DMS153 (cell line): ENCODE measurements around the gene NEDD4L.
"Not testable (repeated sequence)": the region's sequence is repeated elsewhere in the genome, so short reads cannot be mapped to it uniquely, and the experiment has no call there.

Experiments used
- DNase-seq: peaks from one replicate; lab custom pipeline; 2025; lab: John Stamatoyannopoulos, UW

Gene NEDD4L

DNA sequence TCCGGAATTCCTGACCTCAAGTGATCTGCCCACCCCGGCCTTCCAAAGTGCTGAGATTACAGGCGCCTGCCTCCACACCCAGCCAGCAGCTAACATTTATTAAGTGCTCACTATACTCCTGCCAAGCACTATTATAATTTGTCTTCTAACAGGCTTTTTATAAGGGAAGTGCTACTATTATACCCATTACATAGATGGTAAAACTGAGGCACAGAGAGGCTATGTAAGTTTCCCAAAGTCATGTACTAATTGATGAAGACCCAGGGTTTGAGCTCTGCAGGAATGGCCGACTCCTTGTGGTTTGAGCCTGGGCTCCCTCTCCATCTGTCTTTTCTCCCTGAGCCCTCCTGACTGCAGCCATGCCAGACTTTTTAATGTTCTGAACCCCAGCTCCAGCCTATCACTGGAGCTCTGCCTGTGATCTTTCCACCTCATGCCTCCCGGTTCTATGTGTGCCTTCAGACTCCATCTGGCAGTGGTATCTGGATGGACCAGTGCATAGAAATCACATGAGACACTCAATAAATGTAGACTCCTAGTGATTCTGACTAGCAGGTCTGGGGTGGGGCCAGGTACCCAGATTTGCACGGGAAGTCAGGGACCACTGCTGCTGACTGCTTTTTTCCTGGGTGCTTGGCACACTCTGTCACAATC, 197.1 kb downstream of the NEDD4L start:
- DNase-seq, result no peak

DNA sequence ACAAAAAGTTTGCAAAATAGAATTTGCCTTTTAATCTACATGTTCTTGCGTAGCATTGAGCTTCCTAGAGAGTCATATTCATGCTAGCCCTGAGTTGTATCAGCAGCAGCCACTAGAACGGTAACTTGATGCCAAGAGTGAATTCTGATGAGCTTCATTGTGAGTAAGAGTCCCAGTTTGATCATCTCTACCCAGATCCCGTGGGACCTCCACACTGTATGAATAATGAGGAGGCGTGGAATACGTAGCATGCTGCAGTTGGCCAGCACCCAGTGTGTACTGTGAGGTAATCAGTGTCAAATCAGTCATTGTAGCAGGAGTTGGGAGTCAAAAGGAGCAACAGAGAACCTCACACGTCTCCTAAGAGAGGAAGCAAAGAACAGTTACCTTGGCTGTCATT, 197.9 kb downstream of the NEDD4L start:
- DNase-seq, result peak; percentile 88

DNA sequence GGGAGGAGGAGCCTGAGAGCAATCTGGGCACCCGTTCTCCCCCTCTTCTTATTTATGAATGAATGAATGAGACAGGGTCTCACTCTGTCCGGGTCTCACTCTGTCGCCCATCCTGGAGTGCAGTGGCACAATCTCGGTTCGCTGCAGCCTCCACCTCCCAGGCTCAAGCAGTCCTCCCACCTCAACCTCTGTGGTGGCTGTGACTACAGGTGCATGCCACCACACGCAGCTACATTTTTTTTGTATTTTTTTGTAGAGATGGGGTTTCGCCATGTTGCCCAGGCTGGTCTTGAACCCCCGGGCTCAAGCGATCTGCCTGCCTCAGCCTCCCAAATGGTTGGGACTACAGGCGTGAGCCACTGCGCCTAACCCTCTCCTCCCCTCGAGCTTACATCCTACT, 198.4 kb downstream of the NEDD4L start:
- no peak for DNase-seq

DNA sequence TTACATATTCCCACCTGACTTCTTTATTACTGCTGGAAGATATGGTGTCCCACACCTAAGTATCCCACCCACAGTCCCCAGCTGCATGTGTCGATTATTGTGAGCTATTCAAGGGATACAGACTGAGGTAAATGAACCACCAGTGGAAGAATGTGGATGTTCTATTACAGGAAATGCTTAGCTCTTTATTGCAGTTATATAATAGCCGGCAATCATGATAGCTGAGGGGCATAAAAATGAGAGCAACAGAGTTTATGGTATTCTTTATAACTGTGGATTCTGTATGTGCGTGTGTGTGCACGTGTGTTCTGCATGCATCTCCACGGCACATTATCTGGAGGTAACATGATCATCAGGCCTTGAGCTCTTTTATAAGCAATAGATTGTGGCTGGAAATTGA, 198.9 kb downstream of the NEDD4L start:
- DNase-seq, result no peak

DNA sequence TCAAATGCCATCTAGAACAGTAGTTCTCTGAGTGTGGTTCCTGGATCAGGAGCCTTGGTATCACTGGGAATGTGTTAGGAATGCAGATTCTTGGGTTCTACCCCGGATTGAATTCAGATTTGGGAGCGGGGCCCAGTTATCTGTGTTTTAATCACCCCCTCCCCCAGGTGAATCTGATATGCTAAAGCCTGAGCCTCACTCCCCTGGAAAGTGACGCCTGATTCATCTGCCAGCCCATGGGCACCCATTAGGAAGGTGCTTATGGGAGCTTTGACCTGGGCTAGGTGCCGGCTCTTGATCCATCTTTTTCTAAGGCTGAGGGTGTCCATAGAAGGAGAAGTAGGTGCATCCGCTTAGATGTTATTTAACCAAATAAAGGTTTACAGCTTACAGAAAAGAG, 199.4 kb downstream of the NEDD4L start:
- DNase-seq, result no peak

DNA sequence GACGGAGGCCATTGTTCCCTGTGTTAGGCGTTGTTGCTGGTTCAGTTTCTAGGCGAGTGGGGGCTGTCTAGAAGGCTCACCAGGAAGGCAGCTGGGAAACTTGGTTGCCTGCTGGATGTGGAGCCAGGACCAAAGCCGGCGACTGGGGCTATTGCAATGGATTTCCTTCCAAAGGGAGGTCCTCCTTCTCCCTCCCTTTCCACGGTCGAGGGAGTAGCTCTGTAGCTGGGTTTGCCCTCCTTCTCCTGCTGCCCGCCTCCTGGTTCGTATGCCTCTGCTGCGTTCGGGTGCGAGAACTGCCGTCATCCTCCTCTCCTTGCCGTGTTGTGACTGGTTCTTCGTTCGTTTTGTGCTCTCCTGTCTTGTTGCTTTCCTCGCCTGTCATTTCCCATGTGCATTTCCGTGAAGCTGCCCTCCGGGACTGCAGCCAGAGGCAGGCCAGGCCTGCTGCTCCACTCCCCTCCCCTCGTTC, 203.4 kb downstream of the NEDD4L start:
- peak; percentile 50 for DNase-seq

DNA sequence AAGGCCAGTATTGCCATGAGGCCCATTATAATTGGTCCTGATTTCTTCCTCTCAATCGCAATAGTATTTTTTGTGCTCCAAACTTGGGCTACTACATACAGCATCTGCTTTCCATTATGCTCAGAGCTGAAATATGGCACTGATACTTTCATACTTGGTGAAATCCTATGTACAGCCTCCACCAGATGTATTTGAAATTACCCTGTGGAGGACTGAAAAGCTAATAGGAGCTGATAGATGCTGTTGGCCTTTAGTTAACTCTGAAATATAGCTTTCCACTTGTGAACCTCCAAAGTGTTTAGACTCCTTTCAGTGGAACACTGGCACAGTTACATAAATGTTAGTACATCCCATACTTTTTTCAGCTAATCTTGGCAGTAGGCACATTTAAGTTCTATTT, 205.7 kb downstream of the NEDD4L start:
- no peak for DNase-seq

DNA sequence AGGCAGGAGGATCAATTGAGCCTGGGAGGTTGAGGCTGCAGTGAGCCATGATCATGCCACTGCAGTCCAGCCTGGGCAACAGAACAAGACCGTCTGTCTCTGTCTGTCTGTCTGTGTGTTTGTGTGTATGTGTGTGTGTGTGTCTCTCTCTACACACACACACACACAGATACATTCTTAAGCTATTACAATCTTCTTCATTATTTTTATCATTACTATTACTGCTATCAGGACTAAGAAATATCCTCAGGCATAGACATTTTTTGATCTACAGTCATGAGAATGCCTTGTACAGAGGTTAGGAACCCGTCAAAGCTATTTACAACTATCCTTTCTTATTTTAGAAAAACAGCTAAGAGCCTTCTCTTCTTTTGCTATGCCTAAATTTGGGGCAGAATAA, 207.4 kb downstream of the NEDD4L start:
- DNase-seq, result no peak

DNA sequence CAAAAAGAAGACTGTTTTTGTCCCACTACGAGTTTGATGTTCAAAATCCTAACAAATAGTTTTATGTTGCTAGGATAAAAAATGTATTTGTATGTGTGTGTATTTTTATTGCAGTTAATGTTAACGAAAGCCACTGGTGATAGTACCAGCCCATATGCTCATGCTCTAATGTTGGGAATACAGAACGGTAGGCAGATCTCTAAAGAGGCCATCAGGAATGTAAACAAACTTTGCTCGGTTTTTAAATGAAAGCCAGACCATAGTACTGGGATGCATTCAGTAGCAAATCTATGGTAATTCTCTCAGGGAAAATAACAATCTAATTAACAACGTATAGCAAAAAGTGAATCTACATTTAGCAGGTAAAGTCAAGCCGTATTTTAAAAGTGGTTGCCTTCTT, 208.1 kb downstream of the NEDD4L start:
- no peak for DNase-seq

DNA sequence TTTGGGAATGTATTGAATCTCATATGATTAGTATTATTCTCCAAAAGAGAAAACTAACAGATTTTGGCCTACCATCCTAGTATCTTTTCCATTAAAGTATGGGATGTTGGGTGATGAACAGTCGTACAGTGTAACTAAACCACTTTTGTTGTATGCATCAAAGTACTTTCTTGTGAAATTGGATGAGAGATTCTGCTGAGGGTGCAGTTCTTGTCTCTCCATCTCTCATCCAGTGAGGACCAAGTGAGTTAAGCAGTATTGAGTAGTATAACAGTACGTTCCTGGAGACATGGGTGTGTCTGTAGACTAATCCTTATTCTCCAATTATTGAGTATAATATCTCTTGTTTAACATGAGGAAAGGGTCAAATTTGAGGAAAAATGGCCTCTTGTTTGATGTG, 209.3 kb downstream of the NEDD4L start:
- DNase-seq, result no peak

DNA sequence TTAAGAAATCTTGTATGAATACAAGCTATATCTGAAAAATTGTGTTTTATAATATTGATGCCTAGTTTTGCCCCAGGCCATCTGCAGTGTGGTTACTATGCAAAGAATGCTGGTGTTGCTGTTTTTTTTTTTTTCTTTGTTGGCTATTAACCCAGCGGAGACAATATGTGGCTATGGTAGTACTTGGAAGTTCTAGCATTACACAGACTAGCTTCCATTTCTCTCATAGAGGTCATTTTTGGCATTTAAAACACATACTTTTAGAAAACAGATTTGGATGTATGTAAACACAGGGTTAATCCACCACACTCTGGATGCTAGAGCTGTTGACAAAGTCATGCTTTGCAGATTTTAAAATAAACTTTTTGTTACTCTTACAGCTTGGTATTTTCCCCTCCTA, 209.8 kb downstream of the NEDD4L start:
- no peak for DNase-seq

DNA sequence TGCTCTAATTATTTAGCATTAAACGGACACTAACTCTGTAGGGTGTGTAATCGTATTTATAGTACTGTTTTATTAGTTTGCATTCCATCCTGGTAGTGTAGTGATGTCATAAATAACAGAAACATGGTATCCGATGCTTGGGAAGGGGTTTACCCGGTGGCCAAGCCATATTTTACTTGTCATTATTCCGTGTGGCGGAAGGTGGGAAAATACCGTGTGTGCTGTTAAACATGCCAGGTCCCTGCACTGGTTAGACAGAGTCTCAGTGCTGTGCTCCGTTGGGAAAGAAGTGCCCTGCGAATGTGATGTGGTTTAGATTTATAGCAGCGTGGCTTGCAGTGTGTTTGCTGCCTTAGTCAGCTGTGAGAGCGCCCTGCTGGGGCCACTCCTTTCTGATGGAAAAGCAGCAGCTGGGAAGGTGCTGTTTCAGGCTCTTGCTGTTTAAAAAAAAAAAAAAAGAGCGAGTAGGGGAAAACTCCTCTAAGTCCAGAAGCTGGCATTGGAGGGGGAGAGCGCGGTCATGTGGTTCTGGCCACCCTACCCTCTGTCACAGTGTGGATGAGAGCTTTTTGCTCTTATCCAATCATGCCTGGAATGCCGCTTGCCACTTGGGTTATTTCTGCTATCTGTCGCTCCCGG, 211.0 kb downstream of the NEDD4L start:
- no peak for DNase-seq

DNA sequence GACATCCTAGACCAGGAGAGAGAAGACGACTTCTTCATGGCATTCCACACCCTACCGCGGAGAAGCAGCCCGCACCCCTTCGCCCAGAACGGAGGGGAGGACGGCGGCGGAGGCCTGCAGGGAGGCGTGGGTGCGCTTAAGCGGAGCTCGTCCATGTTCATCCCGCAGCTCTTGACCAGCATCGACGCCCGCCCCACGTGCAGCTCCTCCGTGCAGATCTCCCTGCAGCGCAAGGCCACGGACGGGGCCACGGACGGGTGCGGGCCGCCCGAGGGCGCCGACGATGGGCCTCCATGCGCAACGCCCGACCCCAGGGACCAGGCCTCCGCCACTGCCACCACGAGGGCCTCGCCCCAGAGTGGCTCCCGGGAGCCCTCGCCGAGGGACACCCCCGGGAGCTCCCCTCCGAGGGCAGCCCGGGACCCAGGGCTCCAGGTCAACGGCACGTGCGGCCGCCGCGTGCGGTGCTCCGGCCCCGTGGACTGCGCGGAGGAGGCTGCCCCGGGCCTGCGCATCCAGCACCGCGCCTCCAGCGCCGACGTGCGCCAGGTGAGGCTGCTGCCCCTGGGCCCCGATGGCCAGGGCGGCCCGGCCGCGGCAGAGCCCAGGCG, 211.8 kb downstream of the NEDD4L start:
- DNase-seq, result no peak

DNA sequence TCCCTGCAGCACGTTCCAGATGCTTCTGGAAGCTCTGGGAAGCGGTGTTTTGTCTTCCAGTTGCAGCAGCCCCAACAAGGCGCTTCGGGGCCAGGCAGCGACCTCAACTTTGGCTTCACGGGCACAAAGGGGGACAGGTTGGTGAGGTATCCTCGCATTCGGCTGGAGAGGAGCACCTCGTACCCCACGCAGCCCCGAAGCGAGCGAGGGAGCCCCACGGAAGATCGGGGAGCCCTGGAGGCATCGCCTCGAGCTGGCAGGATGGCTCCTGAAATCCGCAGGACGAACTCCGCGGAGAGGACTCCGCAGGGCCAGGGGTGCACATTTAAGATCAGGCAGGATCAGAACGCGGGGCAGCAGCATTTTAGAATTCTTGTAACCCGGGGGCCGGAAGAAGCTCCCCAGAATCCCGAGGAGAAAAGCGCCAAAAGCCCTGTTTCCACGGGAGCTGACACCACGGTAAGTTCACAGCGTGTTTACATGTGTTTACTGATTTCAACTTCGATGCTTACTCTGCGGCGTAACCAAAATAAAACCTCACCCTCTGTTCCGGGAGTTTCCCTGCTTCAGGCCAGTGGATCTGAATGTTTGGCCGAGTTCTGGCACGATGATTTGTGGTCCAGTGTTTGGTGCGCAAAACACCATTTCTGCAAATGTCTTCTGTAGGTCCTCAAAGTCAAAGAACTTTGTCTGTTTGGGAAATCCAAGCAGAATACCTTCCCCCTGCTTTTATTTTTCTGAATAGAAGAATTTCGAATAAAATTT, 212.5 kb downstream of the NEDD4L start:
- DNase-seq, result no peak

DNA sequence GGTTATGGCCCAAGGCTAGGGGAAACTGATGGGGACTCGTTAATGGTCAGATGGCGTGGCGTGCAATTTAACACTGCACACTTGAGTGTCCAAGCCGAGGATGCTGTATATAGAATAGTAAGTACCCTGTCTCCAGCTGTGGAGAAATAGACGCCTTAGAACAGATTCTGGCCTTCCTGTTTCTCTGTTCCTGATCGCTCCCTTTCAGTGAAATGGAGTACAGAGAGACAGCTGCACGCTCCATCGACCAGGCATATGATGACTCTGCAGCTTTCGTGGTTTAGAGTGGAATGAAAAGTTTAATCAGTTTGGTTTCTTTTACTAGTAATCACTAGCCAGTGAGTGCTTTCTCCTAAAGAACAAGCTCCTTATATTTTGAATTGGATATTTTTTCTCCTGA, 213.4 kb downstream of the NEDD4L start:
- DNase-seq, result no peak

DNA sequence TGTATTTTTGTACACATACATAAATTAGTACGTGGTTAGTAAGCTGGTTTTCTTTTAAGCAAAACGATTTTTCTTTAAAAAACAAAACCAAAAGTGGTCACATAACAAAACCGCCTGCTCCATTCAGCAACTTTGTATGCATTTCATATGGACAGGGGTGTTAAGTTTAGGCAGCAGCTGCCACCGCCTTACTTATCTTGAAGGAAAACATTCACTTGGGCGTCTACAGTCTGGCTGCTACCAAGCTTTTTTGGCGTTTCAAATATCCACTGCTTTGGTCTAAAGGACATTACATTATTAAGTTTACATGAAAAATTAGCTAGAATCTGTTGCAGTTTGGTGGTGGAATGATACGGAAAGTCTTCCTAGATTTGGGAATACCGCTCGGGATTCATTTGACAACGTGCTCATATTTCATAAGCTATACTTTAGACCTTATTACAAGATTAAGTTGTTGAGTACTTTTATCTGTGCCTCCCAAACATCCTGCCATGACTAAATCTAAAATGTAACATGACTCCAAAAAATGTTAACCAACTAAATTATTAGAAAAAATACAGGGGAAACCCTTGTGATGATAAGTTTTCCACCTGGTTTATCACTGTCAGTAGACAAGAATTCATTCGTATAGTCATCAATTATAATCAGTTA, 214.8 kb downstream of the NEDD4L start:
- no peak for DNase-seq

DNA sequence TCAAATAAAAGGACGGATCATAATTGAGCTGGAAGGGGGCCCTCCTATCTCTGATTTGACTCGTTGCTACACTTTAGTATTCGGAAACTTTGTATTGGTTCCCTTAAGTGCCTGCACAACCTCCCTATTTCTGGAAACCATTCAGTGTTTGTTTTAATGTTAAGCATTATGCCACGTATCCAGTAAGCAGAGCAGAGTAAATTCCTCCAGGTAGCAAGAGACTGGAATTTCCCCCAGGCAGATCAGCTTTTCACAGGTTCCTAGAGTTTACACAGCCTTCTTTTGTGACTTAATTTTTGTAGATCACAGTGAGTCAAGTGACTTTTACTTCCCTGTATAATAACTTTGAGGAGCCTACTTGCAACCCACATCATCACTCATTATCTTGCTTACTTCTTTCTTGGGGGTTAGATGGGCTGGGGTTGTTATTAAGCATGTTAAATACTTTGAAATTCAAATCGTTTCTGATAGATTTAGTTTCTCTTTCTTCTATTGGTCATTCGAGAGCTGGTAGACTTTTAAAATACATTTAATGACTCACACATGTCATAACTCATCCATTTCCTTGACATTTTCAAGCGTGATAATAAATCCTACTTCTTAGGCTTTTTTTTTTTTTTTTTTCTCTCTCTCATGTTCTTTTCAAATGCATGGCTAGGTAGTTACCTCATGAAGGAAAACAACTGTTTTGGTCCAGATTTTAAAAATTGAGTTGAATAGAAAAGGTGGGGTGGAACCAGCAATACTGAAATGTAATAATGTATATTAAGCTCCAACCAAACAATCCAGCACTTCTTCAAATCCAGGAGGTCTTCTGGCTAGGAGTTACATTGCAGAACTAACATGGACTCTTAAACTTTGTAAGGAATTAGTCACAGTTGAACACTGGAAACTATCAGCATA, 219.3 kb downstream of the NEDD4L start:
- no peak for DNase-seq

DNA sequence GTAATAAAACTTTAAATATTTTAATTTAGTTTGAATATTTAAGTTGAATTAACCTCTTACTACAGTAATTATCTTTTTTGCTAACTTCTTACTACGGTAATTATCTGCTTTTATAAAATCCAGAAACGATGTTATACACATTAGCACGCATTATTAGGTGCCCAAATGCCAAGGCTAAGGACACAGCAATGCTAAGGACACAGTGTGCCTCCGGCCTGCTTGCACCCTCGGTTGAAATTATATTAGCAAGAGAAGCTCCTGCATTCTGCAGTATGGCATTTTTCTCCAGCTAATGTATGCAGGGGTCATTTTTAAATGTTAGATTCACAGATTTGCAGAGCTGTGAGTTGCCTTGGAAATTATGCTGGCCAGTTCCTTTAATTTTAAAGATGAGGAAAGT, 220.0 kb downstream of the NEDD4L start:
- DNase-seq, result no peak

DNA sequence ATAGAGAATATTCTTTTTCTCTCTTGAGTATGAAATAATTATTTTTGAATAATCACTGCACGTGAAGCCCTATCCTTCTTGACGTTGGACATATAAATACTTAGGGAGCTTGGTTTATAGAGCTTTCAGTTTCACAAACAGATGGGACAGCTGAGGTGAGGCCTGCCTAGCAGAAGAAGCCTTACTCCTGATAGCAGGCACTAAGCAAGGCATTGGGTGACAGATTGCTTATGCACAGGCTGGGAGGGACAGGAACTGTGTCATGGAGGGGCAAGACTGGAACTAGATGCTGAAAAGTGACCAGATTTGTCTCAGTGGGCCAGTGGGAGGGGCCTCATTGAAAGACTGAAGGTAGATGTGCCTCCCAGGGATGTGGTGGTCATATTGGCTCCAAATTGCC, 220.8 kb downstream of the NEDD4L start:
- no peak for DNase-seq

DNA sequence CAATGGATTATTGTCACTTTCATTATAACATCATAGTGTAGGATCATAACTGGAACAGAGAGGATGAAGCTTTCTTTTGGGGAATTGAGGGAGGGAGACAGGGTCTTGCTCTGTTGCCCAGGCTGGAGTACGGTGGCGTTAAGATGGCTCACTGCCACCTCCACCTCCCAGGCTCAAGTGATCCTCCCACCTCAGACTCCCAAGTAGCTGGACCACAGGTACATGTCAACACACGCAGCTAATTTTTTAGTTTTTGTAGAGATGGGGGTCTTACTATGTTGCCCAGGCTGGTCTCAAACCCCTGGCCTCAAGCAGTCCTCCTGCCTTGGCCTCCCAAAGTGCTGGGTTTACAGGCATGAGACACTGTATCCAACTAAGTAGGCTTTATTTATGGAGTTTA, 221.5 kb downstream of the NEDD4L start:
- DNase-seq, result not testable (repeated sequence)

DNA sequence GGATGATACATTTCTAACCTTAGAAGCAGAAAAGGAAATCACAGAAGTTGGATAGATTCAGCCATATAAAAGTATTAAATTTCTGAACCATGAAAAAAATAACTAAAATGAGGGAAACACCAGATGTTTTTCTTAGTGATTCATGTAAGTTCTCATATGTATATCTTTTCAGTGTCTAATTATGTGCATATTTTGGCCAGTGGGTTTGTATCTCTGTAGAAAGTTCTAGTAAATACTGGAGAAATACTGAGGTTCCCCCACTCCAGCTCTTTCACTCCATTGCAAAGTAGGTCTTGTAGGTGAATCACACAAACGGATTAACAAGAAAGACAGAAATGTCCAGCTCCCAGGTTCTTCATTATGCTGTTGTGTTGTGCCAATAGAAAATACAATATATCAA, 222.3 kb downstream of the NEDD4L start:
- no peak for DNase-seq
